GM13977 (cell line): ENCODE measurements around the gene CCER1.

ENCODE experiments used
- DNase-seq: peaks from one replicate; pipeline ENCODE4 v3.0.0; 2012; ENCODE audit warnings: low spot score
- CTCF ChIP-seq: IDR thresholded peaks from 2 replicates; pipeline ENCODE4 v1.5.1; 2012; ENCODE audit warnings: mild to moderate bottlenecking, control low read depth; ENCODE audit not compliant: insufficient read depth; ENCODE audit errors: extremely low read depth, missing control alignments
- in situ Hi-C: fragments of 300-500 bp; cut with MboI; formaldehyde crosslinking; loops from one replicate; pipeline ENCODE4 v1.12.0; 2022; ENCODE audit warnings: low sequenced_read_pairs, low pct_unique_long_range_greater_than_20kb, mixed read lengths, inconsistent platforms; ENCODE audit not compliant: unreplicated experiment

Gene CCER1

DNA sequence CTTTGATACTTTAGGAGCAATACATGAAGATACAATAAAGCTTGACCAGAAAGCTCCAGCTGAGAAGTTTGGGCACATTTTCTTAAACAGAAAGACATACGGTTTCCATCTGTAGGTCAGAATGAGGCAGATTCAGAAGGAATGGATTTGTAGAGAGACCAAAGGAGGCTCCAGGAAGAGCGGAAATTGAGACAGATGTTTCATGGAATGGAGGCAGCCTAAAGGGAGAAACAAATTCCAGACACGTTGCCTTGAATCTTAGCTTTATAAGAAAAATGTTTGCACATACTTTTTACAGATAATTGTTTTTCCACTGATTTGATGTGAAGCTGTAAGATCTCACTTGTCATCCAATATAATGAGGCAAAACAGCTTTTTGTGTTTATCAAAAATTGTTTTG, 25.0 kb upstream of the CCER1 start:
- in situ Hi-C loops, result loop anchor here (10.0 to 25.0 kb wide), 2 partner anchors 115 to 332 kb away; no protein-coding TSS in a partner anchor
- no peak for TF ChIP-seq CTCF
- DNase-seq, result no peak

GRCh38 chr12:90979019-90979418, 24.0 kb upstream of the CCER1 start:
- no peak for TF ChIP-seq CTCF
- no peak for DNase-seq
- in situ Hi-C loops, result loop anchor here (25.0 kb wide), 1 partner anchor 333 kb away; no protein-coding TSS in a partner anchor

DNA sequence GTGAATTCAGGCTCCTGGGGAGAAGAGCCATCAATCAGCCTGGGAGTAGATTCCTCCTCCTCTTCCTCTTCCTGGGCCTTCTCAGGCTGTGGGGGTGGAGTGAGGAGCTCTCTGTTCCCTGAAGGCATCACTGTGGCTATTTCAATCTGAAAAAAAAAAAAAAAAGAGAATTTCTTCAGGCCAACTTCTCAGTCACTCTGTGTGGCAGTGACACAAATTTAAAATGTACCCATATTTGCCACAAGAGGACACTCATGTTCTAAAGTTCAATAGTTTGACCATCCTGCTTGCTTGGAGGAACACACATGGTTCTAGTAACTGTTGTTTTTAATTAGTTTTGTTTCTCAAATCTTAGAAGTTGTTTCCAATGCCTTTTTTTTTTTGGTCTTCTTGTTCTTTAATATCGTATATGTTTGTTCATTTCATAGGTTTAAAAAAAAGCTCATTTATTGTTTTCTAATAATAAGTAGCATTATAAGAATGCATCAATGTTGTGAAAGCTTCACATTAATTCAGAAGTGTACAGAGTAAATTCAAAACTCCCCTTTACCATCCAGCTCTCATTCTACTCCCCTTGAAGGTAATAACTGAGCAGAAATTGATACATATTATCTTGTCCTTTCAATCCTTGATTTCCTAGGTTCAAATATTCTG, 23.3 kb upstream of the CCER1 start:
- in situ Hi-C loops, result loop anchor here (25.0 kb wide), 1 partner anchor 334 kb away; no protein-coding TSS in a partner anchor
- peak; percentile 17 for DNase-seq
- TF ChIP-seq CTCF, result peak; percentile 67

GRCh38 chr12:90977224-90977623, 22.2 kb upstream of the CCER1 start:
- no peak for TF ChIP-seq CTCF
- in situ Hi-C loops, result loop anchor here (25.0 kb wide), 1 partner anchor 335 kb away; no protein-coding TSS in a partner anchor
- no peak for DNase-seq

GRCh38 chr12:90974286-90974685, 19.3 kb upstream of the CCER1 start:
- DNase-seq, result no peak
- no peak for TF ChIP-seq CTCF
- in situ Hi-C loops, result no loop called here

- no peak for TF ChIP-seq CTCF
- in situ Hi-C loops, result no loop called here
- no peak for DNase-seq
Observed at GRCh38 chr12:90972226-90972625, 17.2 kb upstream of the CCER1 start.
